ENCODE measurements around the gene GOLPH3L.

- TF ChIP-seq MAX (IDR thresholded peaks at IDR 0.05) = no peak
- TF ChIP-seq CTCF (IDR thresholded peaks at IDR 0.05; ENCODE audit: low read depth, low read length, missing input control) = no peak
- TF ChIP-seq YY1 (IDR thresholded peaks at IDR 0.05) = no peak
- no peak for TF ChIP-seq REST (IDR thresholded peaks at IDR 0.05)
- TF ChIP-seq JUND (IDR thresholded peaks at IDR 0.05) = no peak
- TF ChIP-seq GABPA (IDR thresholded peaks at IDR 0.05 in 1 of 2, conservative IDR thresholded peaks at IDR 0.05 in 1 of 2) = no peak
Measured at GRCh38 chr1:150649441-150650075, 47.4 kb downstream of the GOLPH3L start.
